ENCODE results near the gene DNAH1.

Gene DNAH1

GRCh38 chr3:52279596-52279995, 36.5 kb upstream of the DNAH1 start:
- H3K79me2 ChIP-seq (ENCODE audit: insufficient read depth, low read length): peaks cover 36% of the 10 kb centered on the region
- no peaks in the 10 kb centered on the region for H3K9me3 ChIP-seq (ENCODE audit: insufficient read depth, low read length)
- H3K36me3 ChIP-seq (ENCODE audit: low read length): no peaks in the 10 kb centered on the region
- H3K9me2 ChIP-seq (replicated peaks; ENCODE audit: insufficient read depth, low read length): no peaks in the 10 kb centered on the region
- H3K27me3 ChIP-seq (ENCODE audit: low read length): no peaks in the 10 kb centered on the region
- TF ChIP-seq, protein P1, sequence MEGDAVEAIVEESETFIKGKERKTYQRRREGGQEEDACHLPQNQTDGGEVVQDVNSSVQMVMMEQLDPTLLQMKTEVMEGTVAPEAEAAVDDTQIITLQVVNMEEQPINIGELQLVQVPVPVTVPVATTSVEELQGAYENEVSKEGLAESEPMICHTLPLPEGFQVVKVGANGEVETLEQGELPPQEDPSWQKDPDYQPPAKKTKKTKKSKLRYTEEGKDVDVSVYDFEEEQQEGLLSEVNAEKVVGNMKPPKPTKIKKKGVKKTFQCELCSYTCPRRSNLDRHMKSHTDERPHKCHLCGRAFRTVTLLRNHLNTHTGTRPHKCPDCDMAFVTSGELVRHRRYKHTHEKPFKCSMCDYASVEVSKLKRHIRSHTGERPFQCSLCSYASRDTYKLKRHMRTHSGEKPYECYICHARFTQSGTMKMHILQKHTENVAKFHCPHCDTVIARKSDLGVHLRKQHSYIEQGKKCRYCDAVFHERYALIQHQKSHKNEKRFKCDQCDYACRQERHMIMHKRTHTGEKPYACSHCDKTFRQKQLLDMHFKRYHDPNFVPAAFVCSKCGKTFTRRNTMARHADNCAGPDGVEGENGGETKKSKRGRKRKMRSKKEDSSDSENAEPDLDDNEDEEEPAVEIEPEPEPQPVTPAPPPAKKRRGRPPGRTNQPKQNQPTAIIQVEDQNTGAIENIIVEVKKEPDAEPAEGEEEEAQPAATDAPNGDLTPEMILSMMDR (IDR thresholded peaks at IDR 0.05; ENCODE audit: insufficient read depth, low read length, poor library complexity, severe bottlenecking): no peak
- TF ChIP-seq EZH2phosphoT487 (conservative IDR thresholded peaks at IDR 0.05; ENCODE audit: low read length): no peak
- H3K27ac ChIP-seq (ENCODE audit: low read depth, low read length): no peak overlapping the region
- H4K20me1 ChIP-seq (ENCODE audit: low read depth, low read length): peaks cover 18% of the 10 kb centered on the region
- peaks cover 10% of the 10 kb centered on the region for H3F3A ChIP-seq (ENCODE audit: insufficient read depth)
- no peak overlapping the region for H3K4me3 ChIP-seq (ENCODE audit: insufficient read depth, low read length, poor library complexity, severe bottlenecking)
- H3K9ac ChIP-seq (ENCODE audit: low read length): no peak overlapping the region
- peak overlapping the region; percentile 97 for H3K4me2 ChIP-seq (ENCODE audit: low read depth, low read length, poor library complexity, severe bottlenecking)
- H2AFZ ChIP-seq (ENCODE audit: low read depth, low read length, severe bottlenecking): no peak overlapping the region

GRCh38 chr3:52280050-52280461, 36.1 kb upstream of the DNAH1 start:
- Histone ChIP-seq H3K79me2 (ENCODE audit: insufficient read depth, low read length) (peaks cover 32% of the 10 kb centered on the region), H3K9me3 (ENCODE audit: insufficient read depth, low read length) (no peaks in the 10 kb centered on the region), H3F3A (ENCODE audit: insufficient read depth) (peaks cover 10% of the 10 kb centered on the region), H3K27ac (ENCODE audit: low read depth, low read length) (no peak overlapping the region), H3K4me3 (ENCODE audit: insufficient read depth, low read length, poor library complexity, severe bottlenecking) (no peak overlapping the region), H2AFZ (ENCODE audit: low read depth, low read length, severe bottlenecking) (no peak overlapping the region), H3K4me2 (ENCODE audit: low read depth, low read length, poor library complexity, severe bottlenecking) (no peak overlapping the region), H3K27me3 (ENCODE audit: low read length) (no peaks in the 10 kb centered on the region), H3K36me3 (ENCODE audit: low read length) (no peaks in the 10 kb centered on the region), H3K9ac (ENCODE audit: low read length) (no peak overlapping the region), H4K20me1 (ENCODE audit: low read depth, low read length) (peaks cover 18% of the 10 kb centered on the region), H3K9me2 (replicated peaks; ENCODE audit: insufficient read depth, low read length) (no peaks in the 10 kb centered on the region)
- TF ChIP-seq, protein P1 (IDR thresholded peaks at IDR 0.05; ENCODE audit: insufficient read depth, low read length, poor library complexity, severe bottlenecking): no peak
- no peak for TF ChIP-seq EZH2phosphoT487 (conservative IDR thresholded peaks at IDR 0.05; ENCODE audit: low read length)

DNA sequence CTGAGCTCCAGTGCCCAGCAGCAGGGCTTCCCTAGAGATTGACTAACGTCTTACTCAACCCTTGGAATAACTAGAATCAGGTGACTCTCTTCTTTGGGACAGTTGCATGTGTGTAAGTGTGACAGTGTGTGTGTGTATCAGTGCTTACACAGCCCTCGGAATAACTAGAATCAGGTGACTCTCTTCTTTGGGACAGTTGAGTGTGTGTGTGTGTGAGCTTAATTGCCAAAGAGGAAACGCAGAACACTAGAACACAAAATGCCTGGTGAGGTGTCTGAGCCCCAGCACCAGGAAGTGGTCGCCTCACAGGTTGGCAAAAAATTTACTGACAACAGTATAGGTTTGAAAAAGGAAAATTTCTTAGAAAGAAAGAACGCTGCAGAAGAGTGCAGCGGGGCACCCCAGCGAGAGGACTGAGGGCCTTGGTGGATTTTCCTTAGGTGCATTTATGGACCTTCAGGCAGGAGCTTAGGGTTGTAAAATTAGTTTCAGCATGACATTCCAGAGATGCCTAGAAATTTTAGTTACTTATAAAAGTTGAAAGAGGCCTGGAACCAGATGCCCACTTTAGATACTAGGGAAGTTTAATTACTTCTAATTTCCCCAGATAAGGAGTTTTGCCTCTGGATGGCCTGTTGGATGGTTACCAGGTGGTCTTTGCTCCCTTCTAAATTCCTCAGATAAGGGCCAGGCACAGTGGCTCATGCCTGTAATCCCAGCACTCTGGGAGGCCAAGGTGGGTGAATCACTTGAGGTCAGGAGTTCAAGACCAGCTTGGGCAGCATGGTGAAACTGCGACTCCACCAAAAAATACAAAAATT, 33.9 kb upstream of the DNAH1 start:
- Histone ChIP-seq H3K36me3 (ENCODE audit: low read length) (no peaks in the 10 kb centered on the region), H3K79me2 (ENCODE audit: insufficient read depth, low read length) (peaks cover 12% of the 10 kb centered on the region), H3K9me2 (replicated peaks; ENCODE audit: insufficient read depth, low read length) (no peaks in the 10 kb centered on the region), H3F3A (ENCODE audit: insufficient read depth) (peaks cover 15% of the 10 kb centered on the region), H4K20me1 (ENCODE audit: low read depth, low read length) (0 out of 2 replicates have a peak, but pooled peaks cover under 1% of the 10 kb centered on the region), H3K27ac (ENCODE audit: low read depth, low read length) (no peak overlapping the region), H3K9ac (ENCODE audit: low read length) (no peak overlapping the region), H3K27me3 (ENCODE audit: low read length) (no peaks in the 10 kb centered on the region), H3K9me3 (ENCODE audit: insufficient read depth, low read length) (no peaks in the 10 kb centered on the region), H3K4me3 (ENCODE audit: insufficient read depth, low read length, poor library complexity, severe bottlenecking) (no peak overlapping the region), H3K4me2 (ENCODE audit: low read depth, low read length, poor library complexity, severe bottlenecking) (no peak overlapping the region), H2AFZ (ENCODE audit: low read depth, low read length, severe bottlenecking) (no peak overlapping the region)
- TF ChIP-seq, protein P1 (IDR thresholded peaks at IDR 0.05; ENCODE audit: insufficient read depth, low read length, poor library complexity, severe bottlenecking): no peak
- TF ChIP-seq EZH2phosphoT487 (conservative IDR thresholded peaks at IDR 0.05; ENCODE audit: low read length): no peak

Measured in SU-DHL-6 (cell line).